OCI-LY3 (cell line): ENCODE measurements around the gene LMO7.

Experiments
- EZH2phosphoT487 ChIP-seq: fragments of 200-600 bp; shearing (Covaris generic); IDR thresholded peaks from 2 replicates; pipeline ENCODE4 v1.6.1; 2018; ENCODE audit warnings: antibody characterized with exemption, mixed run types, low read depth
- TF ChIP-seq, protein P1 (sequence below): fragments of 200-600, 300-600 bp; sonication (generic); IDR thresholded peaks from 2 replicates; pipeline ENCODE4 v1.5.1; 2014; ENCODE audit warnings: antibody characterized with exemption, low read length, low read depth

DNA sequence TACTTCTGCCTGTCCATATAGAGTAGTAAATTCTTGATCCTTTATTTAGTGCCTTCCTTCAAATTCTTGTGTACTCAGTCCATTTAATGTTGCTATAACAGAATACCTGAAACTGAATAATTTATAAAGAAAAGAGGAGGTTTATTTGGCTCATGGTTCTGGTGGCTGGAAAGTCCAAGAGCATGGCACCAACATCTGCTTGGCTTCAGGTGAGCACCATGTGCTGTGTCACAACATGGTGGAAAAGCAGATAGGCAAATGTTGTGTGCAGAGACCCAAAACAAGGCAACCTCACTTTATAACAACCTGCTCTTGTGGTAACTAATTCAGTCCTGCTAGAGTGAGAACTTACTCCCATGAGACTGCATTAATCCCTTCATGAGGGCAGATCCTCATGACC, 195.3 kb downstream of the LMO7 start:
- TF ChIP-seq, protein P1, sequence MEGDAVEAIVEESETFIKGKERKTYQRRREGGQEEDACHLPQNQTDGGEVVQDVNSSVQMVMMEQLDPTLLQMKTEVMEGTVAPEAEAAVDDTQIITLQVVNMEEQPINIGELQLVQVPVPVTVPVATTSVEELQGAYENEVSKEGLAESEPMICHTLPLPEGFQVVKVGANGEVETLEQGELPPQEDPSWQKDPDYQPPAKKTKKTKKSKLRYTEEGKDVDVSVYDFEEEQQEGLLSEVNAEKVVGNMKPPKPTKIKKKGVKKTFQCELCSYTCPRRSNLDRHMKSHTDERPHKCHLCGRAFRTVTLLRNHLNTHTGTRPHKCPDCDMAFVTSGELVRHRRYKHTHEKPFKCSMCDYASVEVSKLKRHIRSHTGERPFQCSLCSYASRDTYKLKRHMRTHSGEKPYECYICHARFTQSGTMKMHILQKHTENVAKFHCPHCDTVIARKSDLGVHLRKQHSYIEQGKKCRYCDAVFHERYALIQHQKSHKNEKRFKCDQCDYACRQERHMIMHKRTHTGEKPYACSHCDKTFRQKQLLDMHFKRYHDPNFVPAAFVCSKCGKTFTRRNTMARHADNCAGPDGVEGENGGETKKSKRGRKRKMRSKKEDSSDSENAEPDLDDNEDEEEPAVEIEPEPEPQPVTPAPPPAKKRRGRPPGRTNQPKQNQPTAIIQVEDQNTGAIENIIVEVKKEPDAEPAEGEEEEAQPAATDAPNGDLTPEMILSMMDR: no peak
- TF ChIP-seq EZH2phosphoT487: no peak
